Natural killer cell (primary cell): ENCODE results near the gene HS6ST3. TPM values are rescaled to one million over a fixed set of nuclear protein-coding genes. Genes with fewer than 3 reads are reported as not detected.

Source experiments
- ATAC-seq, 3 donors: fragments of 150-1000 bp in 2 of 3; fragments of 200-7000 bp in 1 of 3; cut with Tn5 transposase; 1 replicate in 1 of 3; 2 replicates in 2 of 3; pipeline ENCODE4 v1.10.0; 2021; ENCODE audit warnings: mild to moderate bottlenecking in 2 of 3, moderate library complexity in 2 of 3
- DNase-seq, 2 donors: peaks; one replicate each; pipeline versions ENCODE4 v3.0.0 to v3.0.0-alpha.2; 2013 to 2021; ENCODE audit warnings: mixed read lengths in 1 of 2
- H3K27ac ChIP-seq: one replicate; pipeline ENCODE4 v1.5.1; 2013; ENCODE audit warnings: mild to moderate bottlenecking, low read length
- H3K27me3 ChIP-seq: one replicate; pipeline ENCODE4 v1.6.1; 2013; ENCODE audit warnings: low read length; ENCODE audit not compliant: control insufficient read depth, insufficient read depth
- H3K36me3 ChIP-seq: one replicate; pipeline ENCODE4 v1.6.1; 2013; ENCODE audit warnings: low read length; ENCODE audit not compliant: control insufficient read depth, insufficient read depth
- H3K4me1 ChIP-seq: one replicate; pipeline ENCODE4 v1.6.1; 2013; ENCODE audit warnings: low read length; ENCODE audit not compliant: control insufficient read depth, insufficient read depth
- H3K4me3 ChIP-seq: one replicate; pipeline ENCODE4 v1.5.1; 2013; ENCODE audit warnings: low read length
- H3K9me3 ChIP-seq: one replicate; pipeline ENCODE4 v1.6.1; 2013; ENCODE audit warnings: low read length; ENCODE audit not compliant: control insufficient read depth, insufficient read depth
- H3K27ac Mint-ChIP-seq, 2 donors: one replicate each; pipeline ENCODE4 v1.8.0; 2022; ENCODE audit warnings: mild to moderate bottlenecking in 2 of 2, mixed read lengths in 2 of 2, moderate library complexity in 1 of 2
- H3K27me3 Mint-ChIP-seq, 2 donors: one replicate each; pipeline ENCODE4 v1.8.0; 2022; ENCODE audit warnings: low read depth in 2 of 2, mixed read lengths in 2 of 2
- H3K36me3 Mint-ChIP-seq: one replicate; pipeline ENCODE4 v1.8.0; 2022; ENCODE audit warnings: mixed read lengths
- H3K4me1 Mint-ChIP-seq, 2 donors: one replicate each; pipeline ENCODE4 v1.8.0; 2022; ENCODE audit warnings: mixed read lengths in 2 of 2
- H3K4me3 Mint-ChIP-seq: one replicate; pipeline ENCODE4 v1.8.0; 2022; ENCODE audit warnings: mild to moderate bottlenecking, moderate library complexity, mixed read lengths
- H3K9me3 Mint-ChIP-seq, 2 donors: one replicate each; pipeline ENCODE4 v1.8.0; 2022; ENCODE audit warnings: mixed read lengths in 2 of 2
- WGBS: methylation state at CpG from one replicate; pipeline ENCODE4 v1.1.7; 2013; ENCODE audit warnings: missing lambda C conversion rate; ENCODE audit not compliant: insufficient coverage; 5-methylcytosine and 5-hydroxymethylcytosine counted together
- intact Hi-C: fragments of 100-400 bp; cut with micrococcal nuclease; formaldehyde crosslinking; loops from one replicate; pipeline ENCODE4 v1.14.2; 2022
- total RNA-seq, 4 donors: library from RNA; stranded (reverse); fragments of 120-200 nt in 1 of 4; gene quantifications; one replicate each; pipeline versions ENCODE4 v1.2.3 to v1.2.4, GENCODE V29; 2013 to 2022
- TF ChIP-seq, protein P1 (sequence below): fragments of 200-600 bp; IDR thresholded peaks from one replicate; pipeline ENCODE4 v1.8.0; 2022; ENCODE audit warnings: antibody characterized with exemption

HS6ST3 gene
- total RNA-seq, 3 donors from 2014 or later (not counting 1 experiment from before 2014, with no cell fraction given) = not detected

DNA sequence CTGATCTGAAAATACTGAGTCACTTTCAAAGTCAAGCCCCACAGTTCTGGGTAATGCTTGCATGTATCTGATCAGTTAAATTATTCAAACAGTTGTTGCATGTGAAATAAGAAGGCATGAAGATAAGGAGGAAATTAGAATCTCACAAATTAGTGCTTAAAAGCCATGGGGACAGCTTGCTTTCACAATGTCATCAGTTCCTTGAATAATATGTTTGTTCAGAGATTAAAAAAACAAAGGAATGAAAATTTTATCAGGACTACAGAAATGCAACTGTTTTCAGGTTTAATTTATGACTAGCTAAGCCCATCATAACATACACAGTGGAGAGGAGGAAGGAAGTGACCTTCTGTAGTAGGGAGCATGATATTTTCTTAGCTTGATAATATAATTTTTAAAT, 754.3 kb downstream of the HS6ST3 start:
- no peak overlapping the region for H3K4me3 Mint-ChIP-seq
- H3K27me3 Mint-ChIP-seq = no peaks in the 10 kb centered on the region
- DNase-seq (no peak), ATAC-seq (no peak)
- Histone ChIP-seq H3K27me3 (no peaks in the 10 kb centered on the region), H3K36me3 (no peaks in the 10 kb centered on the region), H3K4me1 (no peaks in the 10 kb centered on the region), H3K9me3 (no peaks in the 10 kb centered on the region), H3K27ac (no peak overlapping the region), H3K4me3 (no peak overlapping the region)
- H3K36me3 Mint-ChIP-seq = no peaks in the 10 kb centered on the region
- TF ChIP-seq, protein P1, sequence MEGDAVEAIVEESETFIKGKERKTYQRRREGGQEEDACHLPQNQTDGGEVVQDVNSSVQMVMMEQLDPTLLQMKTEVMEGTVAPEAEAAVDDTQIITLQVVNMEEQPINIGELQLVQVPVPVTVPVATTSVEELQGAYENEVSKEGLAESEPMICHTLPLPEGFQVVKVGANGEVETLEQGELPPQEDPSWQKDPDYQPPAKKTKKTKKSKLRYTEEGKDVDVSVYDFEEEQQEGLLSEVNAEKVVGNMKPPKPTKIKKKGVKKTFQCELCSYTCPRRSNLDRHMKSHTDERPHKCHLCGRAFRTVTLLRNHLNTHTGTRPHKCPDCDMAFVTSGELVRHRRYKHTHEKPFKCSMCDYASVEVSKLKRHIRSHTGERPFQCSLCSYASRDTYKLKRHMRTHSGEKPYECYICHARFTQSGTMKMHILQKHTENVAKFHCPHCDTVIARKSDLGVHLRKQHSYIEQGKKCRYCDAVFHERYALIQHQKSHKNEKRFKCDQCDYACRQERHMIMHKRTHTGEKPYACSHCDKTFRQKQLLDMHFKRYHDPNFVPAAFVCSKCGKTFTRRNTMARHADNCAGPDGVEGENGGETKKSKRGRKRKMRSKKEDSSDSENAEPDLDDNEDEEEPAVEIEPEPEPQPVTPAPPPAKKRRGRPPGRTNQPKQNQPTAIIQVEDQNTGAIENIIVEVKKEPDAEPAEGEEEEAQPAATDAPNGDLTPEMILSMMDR = no peak
- intact Hi-C loops = no loop called here
- H3K9me3 Mint-ChIP-seq = peaks cover 9 to 14% of the 10 kb centered on the region in 2 donors
- H3K27ac Mint-ChIP-seq = no peak overlapping the region
- H3K4me1 Mint-ChIP-seq = no peaks in the 10 kb centered on the region

GRCh38 chr13:96844616-96845015, 754.7 kb downstream of the HS6ST3 start:
- no peaks in the 10 kb centered on the region for H3K9me3 ChIP-seq
- DNase-seq (no peak), ATAC-seq (no peak)
- H3K4me1 ChIP-seq = no peaks in the 10 kb centered on the region
- no peak overlapping the region for H3K4me3 ChIP-seq
- Mint-ChIP-seq H3K27ac (no peak overlapping the region), H3K36me3 (no peaks in the 10 kb centered on the region), H3K9me3 (peaks cover 9 to 14% of the 10 kb centered on the region in 2 donors), H3K4me3 (no peak overlapping the region), H3K27me3 (no peaks in the 10 kb centered on the region), H3K4me1 (no peaks in the 10 kb centered on the region)
- no peaks in the 10 kb centered on the region for H3K36me3 ChIP-seq
- no peaks in the 10 kb centered on the region for H3K27me3 ChIP-seq
- intact Hi-C loops = no loop called here
- TF ChIP-seq, protein P1 = no peak
- H3K27ac ChIP-seq = no peak overlapping the region
- WGBS = 21% methylated on average over 1 of the region's 1 CpG

- Mint-ChIP-seq H3K9me3 (peaks cover 8 to 13% of the 10 kb centered on the region in 2 donors), H3K36me3 (no peaks in the 10 kb centered on the region), H3K27ac (no peak overlapping the region), H3K4me3 (no peak overlapping the region), H3K27me3 (no peaks in the 10 kb centered on the region), H3K4me1 (no peaks in the 10 kb centered on the region)
- no peaks in the 10 kb centered on the region for H3K36me3 ChIP-seq
- no peaks in the 10 kb centered on the region for H3K9me3 ChIP-seq
- H3K27ac ChIP-seq = no peak overlapping the region
- intact Hi-C loops = no loop called here
- no peak for ATAC-seq
- 58% methylated on average over 6 of the region's 6 CpGs for WGBS
- TF ChIP-seq, protein P1 = no peak
- H3K4me3 ChIP-seq = no peak overlapping the region
- no peaks in the 10 kb centered on the region for H3K4me1 ChIP-seq
- H3K27me3 ChIP-seq = no peaks in the 10 kb centered on the region
- no peak for DNase-seq
Measured at GRCh38 chr13:96848286-96848685, 758.4 kb downstream of the HS6ST3 start.

GRCh38 chr13:96849091-96849490, 759.2 kb downstream of the HS6ST3 start:
- H3K4me1 ChIP-seq = no peaks in the 10 kb centered on the region
- no peaks in the 10 kb centered on the region for H3K36me3 Mint-ChIP-seq
- no peak overlapping the region for H3K27ac ChIP-seq
- H3K9me3 ChIP-seq = no peaks in the 10 kb centered on the region
- intact Hi-C loops = no loop called here
- ATAC-seq (no peak), DNase-seq (no peak)
- TF ChIP-seq, protein P1 = no peak
- no peaks in the 10 kb centered on the region for H3K36me3 ChIP-seq
- H3K4me3 Mint-ChIP-seq = no peak overlapping the region
- no peak overlapping the region for H3K4me3 ChIP-seq
- no peaks in the 10 kb centered on the region for H3K4me1 Mint-ChIP-seq
- H3K27me3 ChIP-seq = no peaks in the 10 kb centered on the region
- 73% methylated on average over 4 of the region's 5 CpGs for WGBS
- no peaks in the 10 kb centered on the region for H3K27me3 Mint-ChIP-seq
- no peak overlapping the region for H3K27ac Mint-ChIP-seq
- peaks cover 8 to 19% of the 10 kb centered on the region in 2 donors for H3K9me3 Mint-ChIP-seq
